Lung (tissue), 12 donors: ENCODE measurements around the gene PAX4. TPM values are rescaled to one million over a fixed set of nuclear protein-coding genes. Genes with fewer than 3 reads are reported as not detected.
"Not testable (repeated sequence)": the region's sequence is repeated elsewhere in the genome, so short reads cannot be mapped to it uniquely, and the experiment has no call there.

ENCODE experiments used
- ATAC-seq: fragments of 200-7000 bp; cut with Tn5 transposase; one replicate; pipeline ENCODE4 v1.9.1; 2020; ENCODE audit warnings: moderate number of reproducible peaks; ENCODE audit not compliant: insufficient read depth, low FRiP score
- DNase-seq, 3 donors: peaks; one replicate each; pipeline ENCODE4 v3.0.0-alpha.2; 2013 to 2017
- H3K27ac ChIP-seq, 2 donors: one replicate each; pipeline ENCODE4 v1.5.1; 2013; ENCODE audit warnings: mild to moderate bottlenecking in 2 of 2, moderate library complexity in 2 of 2, control low read depth in 1 of 2, inconsistent platforms in 1 of 2, low read depth in 1 of 2, low read length in 1 of 2
- H3K27me3 ChIP-seq, 3 donors: one replicate each; pipeline ENCODE4 v1.5.1; 2013; ENCODE audit warnings: low read length in 2 of 3; ENCODE audit not compliant: control insufficient read depth in 3 of 3, insufficient read depth in 3 of 3
- H3K36me3 ChIP-seq, 4 donors: one replicate each; pipeline ENCODE4 v1.5.1; 2013; ENCODE audit warnings: low read length in 4 of 4, mild to moderate bottlenecking in 1 of 4, moderate library complexity in 1 of 4; ENCODE audit not compliant: control insufficient read depth in 4 of 4, insufficient read depth in 4 of 4
- H3K4me1 ChIP-seq, 5 donors: one replicate each; pipeline ENCODE4 v1.5.1; 2013; ENCODE audit warnings: low read length in 5 of 5, mild to moderate bottlenecking in 2 of 5, moderate library complexity in 1 of 5; ENCODE audit not compliant: control insufficient read depth in 5 of 5, insufficient read depth in 5 of 5
- H3K4me3 ChIP-seq: one replicate; pipeline ENCODE4 v1.5.1; 2013; ENCODE audit warnings: mild to moderate bottlenecking, control low read depth, moderate library complexity
- H3K9ac ChIP-seq, 2 donors: one replicate each; pipeline ENCODE4 v1.5.1; 2013; ENCODE audit warnings: low read length in 2 of 2, control low read depth in 1 of 2; ENCODE audit not compliant: insufficient read depth in 1 of 2
- H3K9me3 ChIP-seq, 4 donors: one replicate each; pipeline ENCODE4 v1.5.1; 2013; ENCODE audit warnings: low read length in 3 of 4, mild to moderate bottlenecking in 1 of 4, moderate library complexity in 1 of 4; ENCODE audit not compliant: control insufficient read depth in 4 of 4, insufficient read depth in 3 of 4
- CTCF ChIP-seq: IDR thresholded peaks from 2 replicates; pipeline ENCODE4 v1.5.1; 2012; ENCODE audit warnings: mild to moderate bottlenecking; ENCODE audit errors: control extremely low read depth, extremely low read depth
- WGBS, 2 donors: extraction: QIAGEN DNeasy Blood & Tissue Kit; methylation state at CpG; one replicate each; pipeline ENCODE4 v1.1.7; 2013; 5-methylcytosine and 5-hydroxymethylcytosine counted together
- polyA plus RNA-seq, 2 donors: library from polyadenylated mRNA; stranded (reverse); fragments of 200-250 nt; gene quantifications; one replicate each; pipeline ENCODE4 v1.2.1, GENCODE V29; 2013
- total RNA-seq, 2 donors: library from RNA; depleted of rRNA in 1 of 2; stranded (reverse); fragments of >200 nt in 1 of 2; gene quantifications; one replicate each; pipeline ENCODE4 v1.2.1, GENCODE V29; 2014 to 2021
- donor health status: control.
- donor health status: control.
- donor health status: Bipolar disorder and iron deficiency.
- donor health status: healthy.
- donor health status: DM: yes; HTN: yes; CAD: no.

PAX4 gene
- total and polyA plus RNA-seq, 4 donors: not detected

- whole genome bisulfite sequencing, 2 donors: 80 to 86% methylated on average over 4 of the region's 4 CpGs
- no peak for ATAC-seq
- H3K27ac ChIP-seq: no peak overlapping the region
These were observed 39.1 kb downstream of the PAX4 start for GRCh38 chr7:127578711-127579275.

GRCh38 chr7:127578036-127578684 lies 39.8 kb downstream of the PAX4 start:
- Histone ChIP-seq H3K9ac (no peak overlapping the region), H3K4me3 (no peak overlapping the region), H3K36me3 (peaks cover 10 to 24% (median 17%) of the 10 kb centered on the region in 4 donors), H3K27me3 (no peaks in the 10 kb centered on the region), H3K9me3 (no peaks in the 10 kb centered on the region), H3K4me1 (peaks cover 0 to 14% (median 6%) of the 10 kb centered on the region in 5 donors), H3K27ac (no peak overlapping the region)
- 81 to 85% methylated on average over 5 of the region's 5 CpGs for WGBS, 2 donors
- DNase-seq: peak in 1 of 3 donors; percentile 18
- ATAC-seq: no peak
- TF ChIP-seq CTCF: no peak

More at GRCh38 chr7:127578711-127579275, 39.1 kb downstream of the PAX4 start:
- Histone ChIP-seq H3K9me3 (no peaks in the 10 kb centered on the region), H3K4me3 (no peak overlapping the region), H3K9ac (no peak overlapping the region), H3K36me3 (peaks cover 10 to 24% (median 19%) of the 10 kb centered on the region in 4 donors), H3K4me1 (peaks cover 0 to 18% (median 12%) of the 10 kb centered on the region in 5 donors), H3K27me3 (no peaks in the 10 kb centered on the region)
- TF ChIP-seq CTCF: no peak
- no peak for DNase-seq

GRCh38 chr7:127571741-127572505 lies 46.0 kb downstream of the PAX4 start:
- WGBS, 2 donors: 77 to 78% methylated on average over 3 of the region's 3 CpGs
- ATAC-seq: no peak
- DNase-seq: no peak
- H3K27me3 ChIP-seq: no peaks in the 10 kb centered on the region
- H3K9me3 ChIP-seq: no peaks in the 10 kb centered on the region
- TF ChIP-seq CTCF: no peak
- H3K9ac ChIP-seq: no peak overlapping the region
- no peaks in the 10 kb centered on the region for H3K4me1 ChIP-seq
- H3K27ac ChIP-seq: no peak overlapping the region
- H3K4me3 ChIP-seq: no peak overlapping the region
- no peaks in the 10 kb centered on the region for H3K36me3 ChIP-seq

GRCh38 chr7:127568034-127568433 lies 49.9 kb downstream of the PAX4 start:
- DNase-seq, H3K27me3 ChIP-seq, H3K9me3 ChIP-seq, H3K4me1 ChIP-seq, ATAC-seq, H3K4me3 ChIP-seq, H3K36me3 ChIP-seq, H3K9ac ChIP-seq, H3K27ac ChIP-seq: not testable (repeated sequence)
- WGBS, 2 donors: no CpG with 5 or more reads among the region's 3 CpGs
